NCI-H748 (cell line): ENCODE results near the gene SUCO.

ENCODE experiments used
- DNase-seq: peaks from one replicate; lab custom pipeline; 2025; ENCODE audit not compliant: unreplicated experiment; lab: John Stamatoyannopoulos, UW

Gene SUCO

GRCh38 chr1:172515927-172516326 lies 17.0 kb upstream of the SUCO start:
- no peak for DNase-seq

- DNase-seq = no peak
Measured at GRCh38 chr1:172517081-172517480, 15.9 kb upstream of the SUCO start.

- no peak for DNase-seq
Measured at GRCh38 chr1:172517545-172517944, 15.4 kb upstream of the SUCO start.

- DNase-seq = no peak
Measured at GRCh38 chr1:172529304-172529703, 3.6 kb upstream of the SUCO start.

- no peak for DNase-seq
Measured at GRCh38 chr1:172530000-172530399, 3.0 kb upstream of the SUCO start.

GRCh38 chr1:172531412-172532182 lies 1.4 kb upstream of the SUCO start:
- DNase-seq = no peak

- peak; percentile 90 for DNase-seq
Measured at GRCh38 chr1:172532183-172532699, 709 bp upstream of the SUCO start.

GRCh38 chr1:172533513-172534151 lies 682 bp downstream of the SUCO start:
- peak; percentile 40 for DNase-seq

GRCh38 chr1:172536256-172536655 lies 3.3 kb downstream of the SUCO start:
- DNase-seq = no peak

- DNase-seq = no peak
Measured at GRCh38 chr1:172537366-172537765, 4.4 kb downstream of the SUCO start.

GRCh38 chr1:172537827-172538391 lies 5.0 kb downstream of the SUCO start:
- no peak for DNase-seq

- DNase-seq = no peak
Measured at GRCh38 chr1:172540635-172541034, 7.7 kb downstream of the SUCO start.

- DNase-seq = no peak
Measured at GRCh38 chr1:172544481-172545104, 11.6 kb downstream of the SUCO start.

GRCh38 chr1:172545396-172546004 lies 12.6 kb downstream of the SUCO start:
- DNase-seq = no peak

- DNase-seq = no peak
Measured at GRCh38 chr1:172547071-172547470, 14.1 kb downstream of the SUCO start.

GRCh38 chr1:172549621-172550280 lies 16.8 kb downstream of the SUCO start:
- DNase-seq = no peak

GRCh38 chr1:172551279-172551678 lies 18.3 kb downstream of the SUCO start:
- no peak for DNase-seq

- no peak for DNase-seq
Measured at GRCh38 chr1:172554915-172555314, 22.0 kb downstream of the SUCO start.

GRCh38 chr1:172556461-172556860 lies 23.5 kb downstream of the SUCO start:
- no peak for DNase-seq

- DNase-seq = no peak
Measured at GRCh38 chr1:172557270-172557669, 24.3 kb downstream of the SUCO start.
